ENCODE measurements around the gene ZNF436. TPM values are rescaled to one million over a fixed set of nuclear protein-coding genes. Genes with fewer than 3 reads are reported as not detected.
A peak's percentile ranks its signal among the peaks of the same experiment; 100 is the strongest.
"Not testable (repeated sequence)": the region's sequence is repeated elsewhere in the genome, so short reads cannot be mapped to it uniquely, and the experiment has no call there.

Gene ZNF436
- total and polyA plus RNA-seq, 11 donors: 3.1 to 29.8 (median 12.1) TPM

DNA sequence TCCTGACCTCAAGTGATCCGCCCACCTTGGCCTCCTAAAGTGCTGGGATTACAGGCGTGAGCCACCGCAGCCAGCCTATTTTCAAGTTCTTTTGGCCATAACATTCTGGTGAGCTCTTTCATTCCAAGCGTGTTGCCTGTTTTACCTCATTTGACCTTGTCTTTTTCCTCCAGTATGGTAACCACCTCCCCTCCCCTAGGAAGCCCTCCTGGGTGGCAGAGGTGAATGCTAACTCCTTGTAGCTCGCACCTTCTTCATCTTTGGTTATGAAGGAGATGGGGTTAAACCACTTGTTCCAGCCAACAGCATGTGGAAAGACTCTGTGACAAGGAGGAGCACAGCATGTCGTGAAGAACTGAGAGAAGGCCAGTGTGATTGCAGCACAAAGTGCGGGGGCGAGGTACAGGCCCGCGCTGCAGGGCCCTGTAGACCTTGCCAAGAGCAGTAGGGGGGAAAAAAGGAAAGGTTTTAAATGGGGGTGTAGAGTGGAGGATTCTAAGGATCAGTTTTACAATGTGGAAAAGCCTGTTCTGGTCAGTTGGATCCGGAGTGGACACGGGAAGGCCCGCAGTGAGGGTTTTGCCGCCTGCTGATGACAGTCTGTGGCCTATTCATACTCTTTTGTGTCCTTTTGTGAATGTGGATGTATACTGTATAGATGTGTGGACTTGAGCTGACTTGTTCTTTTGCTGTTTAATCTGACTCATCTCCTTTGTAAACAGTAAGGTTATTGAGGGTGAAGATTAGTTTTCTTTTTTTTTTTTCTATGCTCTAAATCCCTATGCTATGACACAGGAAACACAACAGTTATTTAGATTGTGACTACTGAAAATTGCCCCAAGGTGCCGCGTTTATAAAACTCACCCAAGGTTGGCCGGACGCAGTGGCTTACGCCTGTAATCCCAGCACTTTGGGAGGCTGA is 7.5 kb upstream of the ZNF436 start:
- Histone ChIP-seq H3K4me1 (peaks cover 0 to 36% (median 14%) of the 10 kb centered on the region in 12 donors), H3K4me3 (no peak overlapping the region), H3K9me3 (no peaks in the 10 kb centered on the region), H3K27me3 (no peaks in the 10 kb centered on the region), H3K27ac (peak overlapping the region in 11 of 12 donors; percentile 3 to 81 (median 58)), H3K36me3 (peaks cover 0 to 11% (median 0%) of the 10 kb centered on the region in 9 donors)
- WGBS, 4 donors: 67 to 76% (median 73%) methylated on average over 19 of the region's 19 CpGs
- TF ChIP-seq POLR2A (IDR thresholded peaks at IDR 0.05): no peak
- intact Hi-C loops (cut with DNase I): no loop called here
- peak in 4 of 5 donors; percentile 36 to 71 (median 60) for DNase-seq
- peak; percentile 39 to 85 (median 80) for ATAC-seq

GRCh38 chr1:23374079-23374735 is 4.6 kb upstream of the ZNF436 start:
- ATAC-seq; H3K36me3 ChIP-seq; H3K9me3 ChIP-seq; intact Hi-C loops (cut with DNase I); H3K27me3 ChIP-seq; H3K4me3 ChIP-seq; DNase-seq: not testable (repeated sequence)
- WGBS, 4 donors: 87 to 96% (median 91%) methylated on average over 12 of the region's 12 CpGs
- peak overlapping the region in 1 of 12 donors; percentile 43 for H3K27ac ChIP-seq
- peaks cover 15 to 58% (median 38%) of the 10 kb centered on the region in 12 donors for H3K4me1 ChIP-seq

DNA sequence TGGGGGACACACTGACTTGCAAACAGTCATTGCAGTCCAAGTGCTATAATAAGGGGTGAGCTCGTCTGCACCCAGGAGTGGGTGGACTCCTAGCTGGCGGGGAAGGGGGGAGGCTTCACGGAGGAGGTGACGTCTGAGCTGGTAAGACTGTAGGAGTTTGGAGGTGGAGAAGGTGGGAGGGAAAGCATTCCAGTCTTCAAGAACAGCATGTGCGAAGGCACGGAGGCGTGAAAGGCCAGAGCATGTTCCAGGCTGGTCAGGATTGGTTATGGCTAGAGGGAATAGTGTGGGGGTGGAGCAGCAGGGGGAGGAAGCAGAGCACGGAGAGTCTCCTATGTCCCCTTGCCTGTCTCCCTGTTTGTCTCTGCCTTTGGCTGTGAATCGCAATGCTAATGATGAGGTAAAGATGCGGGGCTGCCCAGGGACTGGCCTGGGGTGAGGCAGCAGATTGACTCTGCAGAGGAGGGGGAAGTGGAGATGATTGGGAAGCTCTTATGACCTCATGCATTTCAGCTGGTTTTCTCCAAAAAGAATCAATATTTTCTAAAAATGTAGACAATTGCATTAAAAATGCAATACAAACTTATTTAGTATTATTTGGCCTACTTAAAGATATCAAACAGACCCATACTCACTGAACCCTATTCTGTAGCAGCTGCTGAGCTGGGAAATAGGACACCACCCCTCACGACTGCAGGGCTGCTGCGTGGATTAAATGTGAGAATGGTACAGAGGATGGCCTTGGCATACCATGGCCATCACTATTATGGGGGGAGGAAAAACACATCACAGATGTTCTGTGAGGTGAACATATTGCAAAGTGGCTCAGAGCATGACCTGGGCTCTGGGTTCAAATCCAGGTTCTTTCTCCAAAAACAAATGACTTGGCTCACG is 2.6 kb upstream of the ZNF436 start:
- ATAC-seq (no peak), DNase-seq (no peak)
- H3K36me3 ChIP-seq: peaks cover 0 to 6% (median under 1%) of the 10 kb centered on the region in 9 donors
- H3K4me1 ChIP-seq: peaks cover 17 to 52% (median 38%) of the 10 kb centered on the region in 12 donors
- TF ChIP-seq POLR2A (IDR thresholded peaks at IDR 0.05) (no peak), CTCF (IDR thresholded peaks at IDR 0.05) (no peak)
- 71 to 79% (median 75%) methylated on average over 13 of the region's 13 CpGs for WGBS, 4 donors
- H3K9me3 ChIP-seq: no peaks in the 10 kb centered on the region
- no peak overlapping the region for H3K4me3 ChIP-seq
- intact Hi-C loops (cut with DNase I): loop anchor here in 1 of 10 donors (2.0 kb wide), 1 partner anchor 23 kb away; no protein-coding TSS in a partner anchor
- H3K27me3 ChIP-seq: no peaks in the 10 kb centered on the region
- peak overlapping the region in 9 of 12 donors; percentile 94 to 100 (median 98) for H3K27ac ChIP-seq

GRCh38 chr1:23370709-23371584 is 1.3 kb upstream of the ZNF436 start:
- no peaks in the 10 kb centered on the region for H3K27me3 ChIP-seq
- intact Hi-C loops (cut with DNase I): loop anchor here in 1 of 10 donors (2.0 kb wide), 1 partner anchor 24 kb away; no protein-coding TSS in a partner anchor
- DNase-seq (peak in 4 of 5 donors; percentile 47 to 79 (median 68)), ATAC-seq (no peak)
- H3K9me3 ChIP-seq: peaks cover 0 to 9% (median 0%) of the 10 kb centered on the region in 12 donors
- H3K36me3 ChIP-seq: peaks cover 2 to 19% (median 13%) of the 10 kb centered on the region in 9 donors
- H3K4me1 ChIP-seq: peaks cover 17 to 52% (median 40%) of the 10 kb centered on the region in 12 donors
- TF ChIP-seq CTCF (IDR thresholded peaks at IDR 0.05) (peak in 3 of 12 donors; percentile 9 to 28 (median 12)), POLR2A (IDR thresholded peaks at IDR 0.05) (no peak)
- H3K27ac ChIP-seq: peak overlapping the region; percentile 94 to 100 (median 98)
- WGBS, 4 donors: 19 to 33% (median 25%) methylated on average over 13 of the region's 13 CpGs
- peak overlapping the region in 9 of 12 donors; percentile 0 to 100 (median 84) for H3K4me3 ChIP-seq
